Neural crest cell (in vitro differentiated cells): ENCODE measurements around the gene GMCL2. TPM values are rescaled to one million over a fixed set of nuclear protein-coding genes. Genes with fewer than 3 reads are reported as not detected.

Experiments
- DNase-seq: peaks from one replicate; pipeline ENCODE4 v3.0.0; 2021; ENCODE audit warnings: low read depth, mixed read lengths, low spot score
- H3K27ac Mint-ChIP-seq: one replicate; pipeline ENCODE4 v1.8.0; 2021; ENCODE audit warnings: mild to moderate bottlenecking, mixed read lengths; ENCODE audit not compliant: unreplicated experiment
- H3K27me3 Mint-ChIP-seq: 2 replicates; pipeline ENCODE4 v1.8.0; 2021; ENCODE audit warnings: low read depth, mild to moderate bottlenecking, mixed read lengths
- H3K36me3 Mint-ChIP-seq: 2 replicates; pipeline ENCODE4 v1.8.0; 2021; ENCODE audit warnings: low read depth, mild to moderate bottlenecking, mixed read lengths
- H3K4me1 Mint-ChIP-seq: 2 replicates; pipeline ENCODE4 v1.8.0; 2021; ENCODE audit warnings: mixed read lengths
- H3K4me3 Mint-ChIP-seq: one replicate; pipeline ENCODE4 v1.8.0; 2021; ENCODE audit warnings: mild to moderate bottlenecking, mixed read lengths
- H3K9me3 Mint-ChIP-seq: 2 replicates; pipeline ENCODE4 v1.8.0; 2021; ENCODE audit warnings: mixed read lengths
- CTCF ChIP-seq: fragments of 200-600 bp; sonication (generic); conservative IDR thresholded peaks from 2 replicates; pipeline ENCODE4 v1.5.0; 2021; ENCODE audit warnings: antibody characterized with exemption, mild to moderate bottlenecking
- total RNA-seq: library from RNA; stranded (reverse); gene quantifications from 2 replicates; pipeline ENCODE4 v1.2.1, GENCODE V29; 2021

GMCL2 gene
- total RNA-seq, 1 donor from 2014 or later, result not detected

- H3K27ac Mint-ChIP-seq, result no peak overlapping the region
- no peak for TF ChIP-seq CTCF
- no peaks in the 10 kb centered on the region for H3K4me1 Mint-ChIP-seq
- no peak for DNase-seq
- no peak overlapping the region for H3K4me3 Mint-ChIP-seq
- no peaks in the 10 kb centered on the region for H3K36me3 Mint-ChIP-seq
- H3K9me3 Mint-ChIP-seq, result no peaks in the 10 kb centered on the region
- peaks cover 4% of the 10 kb centered on the region for H3K27me3 Mint-ChIP-seq
Measured at GRCh38 chr5:178186427-178186826, 744 bp downstream of the GMCL2 start.

- Mint-ChIP-seq H3K27ac (no peak overlapping the region), H3K4me3 (no peak overlapping the region), H3K27me3 (peaks cover 12% of the 10 kb centered on the region), H3K9me3 (peaks cover 2% of the 10 kb centered on the region), H3K36me3 (no peaks in the 10 kb centered on the region), H3K4me1 (no peaks in the 10 kb centered on the region)
- DNase-seq, result no peak
- no peak for TF ChIP-seq CTCF
Measured at GRCh38 chr5:178182158-178182876, 4.9 kb downstream of the GMCL2 start.

- Mint-ChIP-seq H3K4me3 (no peak overlapping the region), H3K4me1 (no peaks in the 10 kb centered on the region), H3K36me3 (no peaks in the 10 kb centered on the region), H3K27ac (no peak overlapping the region), H3K9me3 (peaks cover 2% of the 10 kb centered on the region), H3K27me3 (peaks cover 12% of the 10 kb centered on the region)
- no peak for TF ChIP-seq CTCF
- DNase-seq, result no peak
Measured at GRCh38 chr5:178180141-178180863, 6.9 kb downstream of the GMCL2 start.

- no peak for DNase-seq
Measured at GRCh38 chr5:178177569-178177968, 9.6 kb downstream of the GMCL2 start.

GRCh38 chr5:178176791-178177190 lies 10.4 kb downstream of the GMCL2 start:
- no peaks in the 10 kb centered on the region for H3K36me3 Mint-ChIP-seq
- no peak overlapping the region for H3K4me3 Mint-ChIP-seq
- peaks cover 9% of the 10 kb centered on the region for H3K27me3 Mint-ChIP-seq
- H3K27ac Mint-ChIP-seq, result no peak overlapping the region
- H3K4me1 Mint-ChIP-seq, result no peaks in the 10 kb centered on the region
- TF ChIP-seq CTCF, result no peak
- DNase-seq, result no peak
- H3K9me3 Mint-ChIP-seq, result peaks cover 2% of the 10 kb centered on the region

More at GRCh38 chr5:178177569-178177968, 9.6 kb downstream of the GMCL2 start:
- no peaks in the 10 kb centered on the region for H3K4me1 Mint-ChIP-seq
- H3K36me3 Mint-ChIP-seq, result no peaks in the 10 kb centered on the region
- peaks cover 12% of the 10 kb centered on the region for H3K27me3 Mint-ChIP-seq
- H3K27ac Mint-ChIP-seq, result no peak overlapping the region
- TF ChIP-seq CTCF, result no peak
- H3K4me3 Mint-ChIP-seq, result no peak overlapping the region
- H3K9me3 Mint-ChIP-seq, result peaks cover 2% of the 10 kb centered on the region
